Uterus (tissue), 2 donors: ENCODE measurements around the gene GTSF1L.

Experiments
- POLR2A ChIP-seq, 2 donors: fragments of 450-650 bp; IDR thresholded peaks; one replicate each; pipeline ENCODE4 v1.6.1; 2016; ENCODE audit warnings: antibody characterized with exemption in 2 of 2, mild to moderate bottlenecking in 1 of 2, moderate library complexity in 1 of 2
- TF ChIP-seq, protein P1 (sequence below), 4 experiments: fragments of 200-600 bp in 2 of 4; fragments of 450-650 bp in 2 of 4; sonication (generic) in 2 of 4; IDR thresholded peaks; one replicate each; pipeline ENCODE4 v1.5.1; 2016 to 2019; ENCODE audit warnings: antibody characterized with exemption in 4 of 4, mild to moderate bottlenecking in 2 of 4, moderate library complexity in 1 of 4

GRCh38 chr20:43749734-43750294, 23.0 kb upstream of the GTSF1L start:
- no peak for TF ChIP-seq POLR2A (IDR thresholded peaks at IDR 0.05)
- TF ChIP-seq, protein P1, sequence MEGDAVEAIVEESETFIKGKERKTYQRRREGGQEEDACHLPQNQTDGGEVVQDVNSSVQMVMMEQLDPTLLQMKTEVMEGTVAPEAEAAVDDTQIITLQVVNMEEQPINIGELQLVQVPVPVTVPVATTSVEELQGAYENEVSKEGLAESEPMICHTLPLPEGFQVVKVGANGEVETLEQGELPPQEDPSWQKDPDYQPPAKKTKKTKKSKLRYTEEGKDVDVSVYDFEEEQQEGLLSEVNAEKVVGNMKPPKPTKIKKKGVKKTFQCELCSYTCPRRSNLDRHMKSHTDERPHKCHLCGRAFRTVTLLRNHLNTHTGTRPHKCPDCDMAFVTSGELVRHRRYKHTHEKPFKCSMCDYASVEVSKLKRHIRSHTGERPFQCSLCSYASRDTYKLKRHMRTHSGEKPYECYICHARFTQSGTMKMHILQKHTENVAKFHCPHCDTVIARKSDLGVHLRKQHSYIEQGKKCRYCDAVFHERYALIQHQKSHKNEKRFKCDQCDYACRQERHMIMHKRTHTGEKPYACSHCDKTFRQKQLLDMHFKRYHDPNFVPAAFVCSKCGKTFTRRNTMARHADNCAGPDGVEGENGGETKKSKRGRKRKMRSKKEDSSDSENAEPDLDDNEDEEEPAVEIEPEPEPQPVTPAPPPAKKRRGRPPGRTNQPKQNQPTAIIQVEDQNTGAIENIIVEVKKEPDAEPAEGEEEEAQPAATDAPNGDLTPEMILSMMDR (IDR thresholded peaks at IDR 0.05) = peak; percentile 91 to 98 (median 92)
